MCF 10A (cell line): Measurements from ENCODE around the gene CLPTM1L. TPM values are rescaled to one million over a fixed set of nuclear protein-coding genes. Genes with fewer than 3 reads are reported as not detected.

Experiments used
- BruUV-seq: library from RNA; stranded (reverse); fragments of 400-500 nt; replicated peaks from 2 replicates; lab custom pipeline; 2021; lab: Mats Ljungman, UMichigan
- CTCF ChIA-PET: fragments of 300-600 bp; sonication (Branson Sonifier 250); formaldehyde crosslinking; extraction: SDS; loops from one replicate; lab custom pipeline; 2021; ENCODE audit warnings: antibody characterized with exemption, inconsistent platforms; lab: Yijun Ruan, JAX
- POLR2A ChIA-PET: fragments of 300-600, 350-650 bp; sonication (Branson Sonifier 250); formaldehyde crosslinking; extraction: SDS; loops from one replicate; lab custom pipeline; 2020; ENCODE audit warnings: antibody characterized with exemption, inconsistent platforms; lab: Yijun Ruan, JAX
- DNase-seq: peaks from one replicate; pipeline ENCODE4 v3.0.0-alpha.2; 2018; ENCODE audit not compliant: unreplicated experiment
- H3K27ac Mint-ChIP-seq: one replicate; pipeline ENCODE4 v1.8.0; 2022; ENCODE audit warnings: mild to moderate bottlenecking, low read depth, mixed read lengths; ENCODE audit not compliant: unreplicated experiment
- H3K27me3 Mint-ChIP-seq: one replicate; pipeline ENCODE4 v1.8.0; 2022; ENCODE audit warnings: mixed read lengths; ENCODE audit not compliant: insufficient read depth, unreplicated experiment
- H3K36me3 Mint-ChIP-seq: one replicate; pipeline ENCODE4 v1.8.0; 2022; ENCODE audit warnings: mild to moderate bottlenecking, moderate library complexity, mixed read lengths; ENCODE audit not compliant: insufficient read depth, unreplicated experiment
- H3K4me1 Mint-ChIP-seq: one replicate; pipeline ENCODE4 v1.8.0; 2022; ENCODE audit warnings: mixed read lengths; ENCODE audit not compliant: insufficient read depth, unreplicated experiment
- H3K4me3 Mint-ChIP-seq: one replicate; pipeline ENCODE4 v1.8.0; 2022; ENCODE audit warnings: mild to moderate bottlenecking, moderate library complexity, mixed read lengths; ENCODE audit not compliant: unreplicated experiment
- H3K9me3 Mint-ChIP-seq: one replicate; pipeline ENCODE4 v1.8.0; 2022; ENCODE audit warnings: mixed read lengths; ENCODE audit not compliant: unreplicated experiment
- intact Hi-C: fragments of 100-400 bp; cut with micrococcal nuclease; formaldehyde crosslinking; loops from 2 replicates; pipeline ENCODE4 v1.14.1; 2022
- total RNA-seq: library from RNA; stranded (reverse); gene quantifications from 2 replicates; pipeline ENCODE4 v1.2.3, GENCODE V29; 2022
- TF ChIP-seq, protein P1 (sequence below): fragments of 200-600 bp; IDR thresholded peaks from one replicate; pipeline ENCODE4 v1.8.0; 2022; ENCODE audit warnings: antibody characterized with exemption, mild to moderate bottlenecking; ENCODE audit not compliant: unreplicated experiment

CLPTM1L gene
- total RNA-seq, 1 experiment from 2014 or later, result 128 TPM

DNA sequence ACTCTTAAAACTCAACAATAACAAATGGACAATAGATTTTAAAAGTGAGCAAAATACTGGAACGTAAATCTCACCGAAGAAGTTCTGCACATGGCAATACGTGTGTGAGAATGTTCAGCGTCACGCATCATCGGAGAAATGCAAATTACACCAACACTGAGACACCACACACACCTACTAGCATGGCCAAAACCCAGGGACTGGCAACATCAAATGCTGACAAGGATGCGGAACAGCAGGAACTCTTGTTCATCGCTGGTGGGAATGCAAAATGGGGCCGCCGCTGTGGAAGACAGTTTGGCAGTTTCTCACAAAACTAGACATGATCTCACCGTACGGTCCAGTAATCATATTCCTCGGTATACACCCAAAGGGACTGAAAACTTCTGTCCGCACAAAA, 21.6 kb upstream of the CLPTM1L start:
- no peaks in the 10 kb centered on the region for H3K36me3 Mint-ChIP-seq
- POLR2A ChIA-PET, result no interaction called here

DNA sequence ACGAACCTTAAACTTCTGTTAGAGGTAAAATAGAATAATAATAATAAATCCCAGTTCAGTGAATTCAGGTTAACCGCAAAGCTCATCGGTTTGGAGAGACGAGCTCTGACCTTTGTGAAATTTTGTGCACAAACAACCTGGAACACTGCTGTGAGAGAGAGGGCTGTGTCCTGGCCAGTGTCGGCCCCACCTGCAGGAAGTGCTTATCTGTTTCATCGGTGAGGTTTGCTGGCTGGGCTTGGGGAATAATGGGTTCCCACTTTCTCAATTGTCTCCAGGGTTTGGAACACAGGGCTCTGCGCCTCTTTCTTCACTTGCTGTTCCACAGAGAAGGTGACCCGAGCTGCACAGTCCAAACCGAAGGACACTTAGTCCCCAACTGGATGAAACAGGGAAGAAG, 19.3 kb upstream of the CLPTM1L start:
- Mint-ChIP-seq H3K27me3 (peaks cover 48% of the 10 kb centered on the region), H3K9me3 (no peaks in the 10 kb centered on the region)
- intact Hi-C loops, result no loop called here

More for the DNA sequence above, 21.6 kb upstream of the CLPTM1L start:
- CTCF ChIA-PET, result no interaction called here
- no peaks in the 10 kb centered on the region for H3K9me3 Mint-ChIP-seq
- TF ChIP-seq, protein P1, sequence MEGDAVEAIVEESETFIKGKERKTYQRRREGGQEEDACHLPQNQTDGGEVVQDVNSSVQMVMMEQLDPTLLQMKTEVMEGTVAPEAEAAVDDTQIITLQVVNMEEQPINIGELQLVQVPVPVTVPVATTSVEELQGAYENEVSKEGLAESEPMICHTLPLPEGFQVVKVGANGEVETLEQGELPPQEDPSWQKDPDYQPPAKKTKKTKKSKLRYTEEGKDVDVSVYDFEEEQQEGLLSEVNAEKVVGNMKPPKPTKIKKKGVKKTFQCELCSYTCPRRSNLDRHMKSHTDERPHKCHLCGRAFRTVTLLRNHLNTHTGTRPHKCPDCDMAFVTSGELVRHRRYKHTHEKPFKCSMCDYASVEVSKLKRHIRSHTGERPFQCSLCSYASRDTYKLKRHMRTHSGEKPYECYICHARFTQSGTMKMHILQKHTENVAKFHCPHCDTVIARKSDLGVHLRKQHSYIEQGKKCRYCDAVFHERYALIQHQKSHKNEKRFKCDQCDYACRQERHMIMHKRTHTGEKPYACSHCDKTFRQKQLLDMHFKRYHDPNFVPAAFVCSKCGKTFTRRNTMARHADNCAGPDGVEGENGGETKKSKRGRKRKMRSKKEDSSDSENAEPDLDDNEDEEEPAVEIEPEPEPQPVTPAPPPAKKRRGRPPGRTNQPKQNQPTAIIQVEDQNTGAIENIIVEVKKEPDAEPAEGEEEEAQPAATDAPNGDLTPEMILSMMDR, result no peak
- no TSS peak for BruUV-seq
- H3K27me3 Mint-ChIP-seq, result peaks cover 54% of the 10 kb centered on the region
- intact Hi-C loops, result no loop called here
- H3K4me3 Mint-ChIP-seq, result no peak overlapping the region
- no peak for DNase-seq
- no peak overlapping the region for H3K27ac Mint-ChIP-seq
- no peaks in the 10 kb centered on the region for H3K4me1 Mint-ChIP-seq

DNA sequence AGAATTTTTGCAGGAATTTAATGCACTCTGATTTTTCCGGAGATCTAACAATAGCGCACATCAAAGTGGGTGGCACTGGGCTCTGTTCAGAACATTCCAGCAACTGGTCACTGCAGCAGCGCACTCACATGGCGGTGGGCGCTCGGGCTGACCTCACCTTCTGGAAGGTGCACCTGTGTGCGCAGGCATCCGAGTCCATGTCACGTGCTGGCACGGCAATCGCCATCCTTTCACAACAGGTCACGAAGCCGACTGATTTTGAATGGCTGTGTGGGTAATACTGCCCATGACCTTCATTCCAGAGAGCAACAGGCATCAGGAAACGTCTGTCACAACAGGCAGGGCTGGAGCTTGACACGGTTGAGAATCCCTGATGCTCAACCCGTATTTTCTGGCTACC, 18.7 kb upstream of the CLPTM1L start:
- DNase-seq, result no peak
- TF ChIP-seq, protein P1, result no peak
- CTCF ChIA-PET, result interaction anchor here (1.0 kb wide), 1 partner anchor 12 kb away, joined by 3 read pairs; no protein-coding TSS in a partner anchor
- no TSS peak for BruUV-seq
- Mint-ChIP-seq H3K36me3 (no peaks in the 10 kb centered on the region), H3K4me3 (no peak overlapping the region), H3K9me3 (no peaks in the 10 kb centered on the region), H3K4me1 (no peaks in the 10 kb centered on the region), H3K27ac (no peak overlapping the region), H3K27me3 (peaks cover 50% of the 10 kb centered on the region)
- intact Hi-C loops, result no loop called here
- POLR2A ChIA-PET, result no interaction called here

More for the DNA sequence above, 19.3 kb upstream of the CLPTM1L start:
- TF ChIP-seq, protein P1, result no peak
- H3K27ac Mint-ChIP-seq, result no peak overlapping the region
- no TSS peak for BruUV-seq
- H3K4me1 Mint-ChIP-seq, result no peaks in the 10 kb centered on the region
- H3K4me3 Mint-ChIP-seq, result no peak overlapping the region
- POLR2A ChIA-PET, result no interaction called here
- no peak for DNase-seq
- CTCF ChIA-PET, result no interaction called here
- no peaks in the 10 kb centered on the region for H3K36me3 Mint-ChIP-seq

DNA sequence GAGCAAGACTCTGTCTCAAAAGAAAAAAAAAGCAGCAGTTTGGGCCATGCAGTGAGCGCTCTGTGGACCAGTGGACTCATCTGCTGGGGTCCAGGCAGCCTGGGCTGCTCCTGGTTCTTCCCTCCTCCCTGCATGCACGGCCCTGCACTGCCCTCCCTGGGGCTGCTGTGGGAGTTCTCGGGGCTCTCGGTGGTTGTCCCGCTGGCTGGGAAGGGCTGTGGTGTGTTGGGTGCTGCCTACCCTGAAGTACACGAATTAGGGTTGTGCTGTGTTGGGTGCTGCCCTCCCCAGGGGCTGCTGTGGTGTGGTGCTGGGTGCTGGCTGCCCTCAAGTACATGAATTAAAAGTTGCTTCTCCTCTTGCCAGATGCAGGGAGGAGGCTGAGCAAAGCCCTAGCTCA, 18.3 kb upstream of the CLPTM1L start:
- Mint-ChIP-seq H3K4me3 (no peak overlapping the region), H3K4me1 (no peaks in the 10 kb centered on the region), H3K27ac (no peak overlapping the region), H3K36me3 (no peaks in the 10 kb centered on the region), H3K27me3 (peaks cover 54% of the 10 kb centered on the region), H3K9me3 (no peaks in the 10 kb centered on the region)
- POLR2A ChIA-PET, result no interaction called here
- no TSS peak for BruUV-seq
- TF ChIP-seq, protein P1, result no peak
- no peak for DNase-seq
- intact Hi-C loops, result no loop called here
- CTCF ChIA-PET, result interaction anchor here (1.0 kb wide), 1 partner anchor 11 kb away, joined by 3 read pairs; no protein-coding TSS in a partner anchor
